Muscle of arm (tissue), 12 donors: ENCODE results near the gene PITX3. TPM values are rescaled to one million over a fixed set of nuclear protein-coding genes. Genes with fewer than 3 reads are reported as not detected.
A peak's percentile ranks its signal among the peaks of the same experiment; 100 is the strongest.
"Not testable (repeated sequence)": the region's sequence is repeated elsewhere in the genome, so short reads cannot be mapped to it uniquely, and the experiment has no call there.

ENCODE experiments used
- DNase-seq: peaks from one replicate; pipeline ENCODE4 v3.0.0-alpha.2; 2013
- polyA plus RNA-seq, 12 donors: library from polyadenylated mRNA; unstranded; fragments of 120-200 nt; gene quantifications; one replicate each; pipeline ENCODE4 v1.2.1, GENCODE V29; 2013; ENCODE audit not compliant: insufficient read length in 12 of 12

Gene PITX3
- polyA plus RNA-seq, 12 donors, result 7.0 to 26.2 (median 12.8) TPM; not detected in 1

DNA sequence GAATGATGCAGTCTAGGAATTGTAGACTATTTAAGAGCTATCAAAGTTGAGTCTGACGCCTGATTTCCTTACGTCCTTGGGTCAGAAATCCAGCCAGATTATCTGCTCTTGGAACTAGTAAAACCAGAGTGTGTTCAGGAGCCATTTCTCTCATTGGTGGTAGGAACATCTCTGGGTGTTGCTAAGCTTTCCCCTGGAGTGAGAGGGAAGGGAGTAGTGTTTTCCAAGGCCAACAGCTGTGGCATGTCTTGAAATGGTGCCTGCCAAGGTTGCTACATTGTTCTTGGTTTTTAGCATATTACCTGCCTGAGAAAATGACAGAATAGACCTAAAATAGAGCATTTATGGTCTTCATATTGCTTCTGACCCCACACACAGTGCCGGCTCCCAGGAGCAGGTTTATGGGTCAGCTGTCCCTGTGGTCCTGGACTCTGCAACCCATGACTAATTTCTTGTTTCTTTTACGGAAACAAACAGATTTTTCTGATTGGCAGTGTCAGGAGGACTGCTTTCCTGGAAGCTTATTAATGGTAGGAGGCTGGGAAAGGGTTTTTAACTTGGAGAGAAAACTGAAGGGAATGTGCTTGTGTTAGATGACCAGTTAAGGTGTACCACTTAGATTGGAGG is 21.5 kb upstream of the PITX3 start:
- DNase-seq, result no peak

- no peak for DNase-seq
Measured at GRCh38 chr10:102261842-102262241, 20.5 kb upstream of the PITX3 start.

DNA sequence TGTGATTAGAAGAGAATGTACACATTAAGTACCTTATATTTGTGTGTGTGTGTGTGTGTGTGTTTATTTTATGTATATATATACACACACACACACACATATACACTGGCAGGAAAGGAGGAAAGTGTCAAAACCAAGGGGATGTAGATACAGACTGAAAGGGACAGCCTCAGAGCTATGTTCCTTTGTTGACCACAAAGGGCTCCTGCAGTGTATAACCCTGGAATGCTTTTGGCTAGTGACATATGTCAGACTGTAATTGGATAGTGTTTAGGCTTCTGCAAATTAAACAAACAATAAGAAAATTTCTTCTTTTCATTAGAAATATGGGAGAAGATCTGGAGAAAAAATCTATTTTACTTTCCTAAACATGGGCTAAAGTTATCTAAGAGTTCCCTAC is 19.9 kb upstream of the PITX3 start:
- DNase-seq, result no peak

DNA sequence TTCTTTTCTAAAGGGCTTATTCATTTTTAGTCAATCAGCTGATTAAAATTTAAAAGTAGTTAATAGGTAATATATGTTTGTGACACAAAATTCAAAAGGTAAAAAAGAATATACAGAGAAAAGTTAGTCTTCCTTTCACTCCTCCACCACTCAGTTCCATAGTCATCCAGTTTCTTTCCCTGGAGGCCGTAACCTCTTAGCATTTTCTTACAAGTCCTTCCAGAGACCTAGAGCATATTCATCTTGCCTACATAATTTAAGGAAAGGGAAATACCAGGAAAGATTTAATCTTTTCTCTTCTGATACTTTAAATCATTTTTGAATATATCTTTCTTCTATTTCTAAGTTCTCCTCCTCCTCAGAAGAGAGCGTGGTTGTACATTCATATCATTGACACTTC is 14.1 kb upstream of the PITX3 start:
- DNase-seq, result no peak

DNA sequence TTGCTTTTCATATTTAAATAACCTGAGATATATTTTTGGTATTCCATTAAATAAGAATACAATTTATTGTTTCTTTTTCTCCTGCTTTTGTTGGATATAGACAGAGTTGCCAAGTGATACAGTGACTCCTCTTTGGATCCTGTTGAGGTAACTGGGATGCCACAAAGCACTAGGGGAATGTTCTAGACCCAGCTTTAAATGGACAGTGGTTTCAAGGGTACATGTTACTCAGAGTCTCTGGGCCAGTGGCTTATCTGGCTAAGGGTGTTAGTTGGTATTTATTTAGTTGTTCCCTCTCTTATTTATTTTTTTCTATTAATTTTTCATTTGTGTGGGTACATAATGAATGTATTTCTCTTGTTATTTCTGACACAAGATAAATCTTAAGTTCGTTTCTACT is 13.1 kb upstream of the PITX3 start:
- no peak for DNase-seq

- not testable (repeated sequence) for DNase-seq
Measured at GRCh38 chr10:102252508-102252907, 11.2 kb upstream of the PITX3 start.

GRCh38 chr10:102247734-102248133 is 6.4 kb upstream of the PITX3 start:
- no peak for DNase-seq

DNA sequence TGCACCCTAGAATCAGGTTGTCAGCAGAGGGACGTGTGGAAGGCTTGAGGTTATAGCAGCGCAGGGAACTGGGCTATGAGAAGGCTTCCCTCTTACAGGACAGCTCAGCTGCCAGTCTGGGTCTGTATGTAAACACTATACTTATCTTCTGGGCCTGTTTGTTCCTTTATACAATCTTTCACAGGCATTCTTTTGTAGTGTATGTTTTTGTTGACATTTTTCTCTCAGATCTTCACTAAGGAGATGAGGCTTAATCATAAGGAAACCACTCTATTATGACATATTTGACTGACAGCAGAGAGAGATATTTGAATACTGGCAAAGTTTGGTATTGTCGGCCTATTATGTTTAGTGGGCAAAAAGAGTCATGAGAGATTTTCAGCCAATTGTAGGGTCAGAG is 4.9 kb upstream of the PITX3 start:
- no peak for DNase-seq

DNA sequence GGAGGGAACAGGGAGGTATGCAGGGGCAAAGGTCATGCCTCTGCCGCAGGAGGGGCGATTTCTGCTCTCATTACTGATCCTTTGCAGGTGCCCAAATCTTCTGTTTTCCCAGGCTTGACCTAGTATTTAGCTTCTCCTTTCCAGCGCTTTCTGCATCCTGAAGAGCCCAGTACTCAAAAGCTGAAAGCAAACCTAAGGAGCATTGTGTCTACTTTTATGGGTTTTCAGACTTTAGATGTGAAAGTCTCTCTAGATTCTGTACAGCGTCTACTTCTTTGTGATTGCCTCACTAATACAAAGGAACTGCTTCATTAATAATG is 4.6 kb upstream of the PITX3 start:
- DNase-seq, result no peak

DNA sequence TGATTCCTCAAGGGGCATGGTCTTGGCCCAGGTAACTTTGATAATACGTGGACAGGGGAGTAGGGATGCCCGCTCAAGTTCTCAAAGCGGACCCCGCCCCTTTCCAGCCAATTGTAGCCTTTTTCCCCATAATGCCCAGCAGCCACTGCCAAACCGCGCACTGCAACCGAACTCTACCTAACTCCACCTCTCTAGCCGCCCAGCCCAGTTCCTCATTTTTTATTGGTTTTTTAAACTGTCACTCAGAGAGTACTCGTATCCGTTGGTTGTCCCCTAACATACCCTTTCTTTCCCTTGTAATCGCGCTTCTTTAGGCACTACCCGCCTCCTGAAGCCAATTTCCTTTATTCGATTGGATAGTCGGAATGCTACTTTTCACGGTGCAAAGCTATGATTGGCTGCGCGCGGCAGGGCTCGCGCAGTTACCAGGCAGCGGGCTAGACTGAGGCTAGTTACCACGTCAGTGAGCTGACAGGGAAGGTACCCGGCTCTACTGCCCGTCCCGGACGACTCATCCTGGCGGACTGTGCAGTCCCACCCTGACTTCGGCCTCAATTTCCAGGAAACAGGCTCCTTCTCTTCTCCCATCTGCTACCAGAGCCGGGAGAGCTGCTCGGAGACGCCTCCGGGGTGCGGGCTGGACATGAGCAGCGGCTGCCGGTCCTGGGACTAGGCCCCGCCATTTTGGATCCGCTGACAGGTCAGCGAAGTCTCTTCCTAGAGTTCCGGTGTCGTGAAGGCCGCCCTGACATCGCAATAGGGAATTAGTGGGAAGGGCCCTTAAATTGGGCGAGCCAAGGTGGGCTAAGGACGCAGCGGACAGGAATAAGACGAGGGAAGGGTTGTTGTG is 4.0 kb upstream of the PITX3 start, which contains the start of gene GBF1:
TSS of gene GBF1 (plus strand) at position 451 of the 850 bp plus-strand sequence. CDS start 13,407 bp downstream, outside the sequence.
- peak; percentile 99 for DNase-seq

DNA sequence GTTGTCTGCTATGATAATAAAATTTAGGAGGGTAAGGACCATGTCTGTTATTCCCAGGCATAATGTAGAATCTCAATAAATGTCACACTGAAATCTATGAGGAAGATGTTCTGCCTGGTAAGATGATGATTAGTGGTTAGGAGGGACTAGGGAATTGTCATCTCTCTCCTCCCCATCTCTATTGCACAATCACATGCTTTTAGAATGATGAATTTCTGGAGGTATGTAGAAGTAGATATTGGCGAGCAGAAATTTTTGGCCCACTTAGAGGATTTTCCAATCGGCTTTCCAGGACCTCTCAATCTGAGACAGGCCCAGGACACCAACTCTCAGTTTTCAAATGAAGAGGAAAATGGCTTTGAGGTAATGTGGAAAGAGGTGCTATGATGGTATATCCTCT is 2.0 kb upstream of the PITX3 start:
- DNase-seq, result no peak

GRCh38 chr10:102242118-102242485 is 790 bp upstream of the PITX3 start:
- no peak for DNase-seq

GRCh38 chr10:102241032-102241443 is 274 bp downstream of the PITX3 start:
- no peak for DNase-seq

DNA sequence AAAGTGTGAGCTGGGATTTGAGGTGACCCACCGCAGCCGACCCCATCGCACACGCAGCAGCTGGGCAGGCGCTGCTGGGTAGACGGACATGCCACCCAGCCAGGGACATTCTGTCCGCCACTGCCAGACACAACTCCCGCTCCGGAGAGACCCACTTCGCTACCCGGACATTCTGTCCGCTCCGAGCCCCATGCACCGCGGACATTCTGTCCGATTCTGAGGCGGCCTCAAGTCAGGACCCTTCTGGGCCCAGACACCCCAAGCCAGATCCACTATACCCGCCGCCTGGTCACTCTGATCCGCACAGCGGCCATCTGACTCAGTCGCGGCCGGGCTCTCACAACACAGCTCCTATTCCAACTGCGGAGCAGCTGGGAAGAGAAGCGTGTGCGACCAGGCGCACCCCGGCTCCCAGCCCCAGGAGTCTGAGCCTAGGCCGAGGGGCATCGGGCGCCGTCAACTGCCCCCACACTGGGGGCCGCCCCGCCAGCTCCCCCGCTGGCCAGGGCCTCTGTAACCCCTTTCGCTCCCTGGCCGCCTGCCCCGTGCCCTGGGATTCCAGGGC is 763 bp downstream of the PITX3 start:
- DNase-seq, result no peak

- DNase-seq, result no peak
Measured at GRCh38 chr10:102237711-102238252, 3.5 kb downstream of the PITX3 start.

DNA sequence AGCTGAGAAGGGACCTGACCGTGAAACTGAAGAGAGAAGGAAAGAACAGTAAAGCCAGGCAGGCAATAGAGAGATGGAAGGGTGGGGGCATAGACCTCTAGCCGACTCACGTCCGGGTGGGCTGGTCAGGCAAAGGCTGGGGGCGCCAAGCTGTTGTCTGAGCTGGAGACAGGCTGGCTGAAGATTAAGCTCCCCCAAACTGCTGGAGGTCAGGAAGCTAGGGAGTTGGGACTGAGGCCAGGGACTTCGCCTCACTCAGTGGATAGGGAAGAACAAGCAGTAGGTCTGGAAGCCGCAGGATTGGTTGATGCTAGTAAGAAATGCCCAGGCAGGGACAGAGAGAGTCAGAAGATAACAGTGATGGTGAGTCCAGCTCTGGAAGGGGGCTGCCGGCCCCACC is 5.3 kb downstream of the PITX3 start:
- no peak for DNase-seq

GRCh38 chr10:102235598-102235920 is 5.8 kb downstream of the PITX3 start:
- no peak for DNase-seq

DNA sequence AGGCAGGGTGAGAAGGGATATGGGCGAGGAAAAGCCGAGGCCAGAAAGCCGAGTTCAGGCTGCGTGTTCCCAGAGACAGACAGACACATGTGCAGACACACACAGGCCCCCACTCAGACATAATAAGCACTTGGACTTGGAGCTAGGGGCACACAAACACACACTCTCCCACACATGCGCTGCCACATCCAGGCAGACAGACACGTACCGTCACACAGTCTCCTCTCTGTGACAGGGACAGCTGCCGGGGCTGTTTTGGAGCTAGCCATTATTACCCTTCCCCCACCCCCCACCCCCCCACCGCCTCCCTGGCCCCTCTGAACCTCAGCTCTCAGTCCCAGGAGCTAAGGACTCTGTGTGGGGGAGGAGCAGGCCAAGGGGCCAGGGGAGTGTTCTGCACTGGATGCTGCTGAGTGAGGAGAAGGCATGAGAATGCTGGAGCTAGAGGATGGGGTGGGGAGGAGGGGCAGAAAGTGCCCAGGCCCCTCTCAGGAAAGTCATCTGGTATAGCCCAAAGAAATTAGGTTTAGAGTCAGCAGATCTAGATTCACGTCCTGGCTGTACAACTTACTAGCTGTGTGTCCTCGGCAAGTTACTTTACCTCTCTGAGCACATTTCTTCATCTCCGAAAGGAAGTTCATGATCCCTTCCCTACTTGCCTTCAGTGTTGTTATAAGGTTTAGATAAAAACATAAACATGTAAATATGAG is 6.3 kb downstream of the PITX3 start:
- no peak for DNase-seq

GRCh38 chr10:102233997-102234396 is 7.3 kb downstream of the PITX3 start:
- no peak for DNase-seq

DNA sequence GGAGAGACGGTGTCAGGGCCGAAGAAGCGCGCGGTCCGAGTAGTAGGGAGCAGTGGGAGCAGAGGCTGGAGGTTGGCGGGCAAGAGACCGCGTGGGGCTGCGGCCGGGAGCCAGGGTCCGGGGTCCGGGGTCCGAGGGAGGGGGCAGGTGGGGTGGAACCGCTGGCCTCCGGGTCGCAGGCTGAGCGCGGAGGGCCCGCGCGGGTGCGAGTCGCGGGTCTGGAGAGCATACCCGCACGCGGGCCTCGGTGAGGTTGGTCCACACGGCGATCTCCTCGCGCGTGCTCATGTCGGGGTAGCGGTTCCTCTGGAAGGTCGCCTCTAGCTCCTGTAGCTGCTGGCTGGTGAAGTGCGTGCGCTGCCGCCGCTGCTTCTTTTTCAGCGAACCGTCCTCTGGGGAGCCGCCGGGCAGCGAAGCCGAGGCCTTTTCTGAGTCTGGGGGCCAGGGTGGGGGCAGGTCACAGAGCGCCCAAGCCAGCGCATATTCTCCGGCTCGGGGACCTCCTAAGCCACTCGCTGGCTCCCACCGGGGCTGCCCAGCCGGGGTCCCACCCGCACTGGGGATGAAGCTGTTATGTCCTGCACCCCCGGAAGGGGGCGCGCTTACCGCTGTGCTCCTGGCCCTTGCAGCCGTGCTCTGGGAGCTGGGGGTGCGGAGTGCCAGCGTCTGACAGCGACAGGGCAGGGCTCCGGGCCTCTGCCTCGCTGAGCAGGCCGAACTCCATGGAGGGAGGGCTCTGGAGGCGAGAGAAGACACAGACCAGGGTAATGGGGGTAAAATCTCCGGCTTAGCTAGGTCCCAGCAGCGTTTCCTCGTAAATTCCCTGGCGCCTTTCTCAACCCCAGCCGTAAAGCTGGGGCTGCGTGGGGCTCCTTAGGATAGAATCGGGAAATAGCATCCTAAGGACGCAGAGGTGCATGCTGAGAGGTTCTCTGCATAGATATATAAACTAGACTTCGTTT is 9.7 kb downstream of the PITX3 start:
- DNase-seq, result no peak

- no peak for DNase-seq
Measured at GRCh38 chr10:102230861-102231356, 10.4 kb downstream of the PITX3 start.
